IMR-90 (cell line): ENCODE measurements around the gene STAT6. TPM values are rescaled to one million over a fixed set of nuclear protein-coding genes. Genes with fewer than 3 reads are reported as not detected.

ENCODE experiments used
- ATAC-seq: fragments of 200-7000 bp; cut with Tn5 transposase; 2 replicates; pipeline ENCODE4 v1.9.1; 2020; ENCODE audit warnings: low read depth, mild to moderate bottlenecking, moderate library complexity
- BruUV-seq: library from RNA; stranded (reverse); fragments of 400-500 nt; replicated peaks from 2 replicates; lab custom pipeline; 2021; lab: Mats Ljungman, UMichigan
- CTCF ChIA-PET: fragments of 300-600 bp; formaldehyde crosslinking; extraction: SDS; loops from one replicate; lab custom pipeline; 2021; ENCODE audit warnings: antibody characterized with exemption; lab: Yijun Ruan, JAX
- POLR2A ChIA-PET: fragments of 300-600 bp; sonication (Branson Sonifier 250); formaldehyde crosslinking; loops from one replicate; lab custom pipeline; 2022; ENCODE audit warnings: antibody characterized with exemption; ENCODE audit not compliant: unreplicated experiment; lab: Charles Lee
- DNase-seq: peaks from one replicate; pipeline ENCODE4 v3.0.0; 2013
- H2AFZ ChIP-seq: replicated peaks from 2 replicates; pipeline ENCODE3; 2013; ENCODE audit warnings: low read length, mild to moderate bottlenecking; ENCODE audit not compliant: poor library complexity
- H2AK5ac ChIP-seq: 2 replicates; pipeline ENCODE4 v1.6.1; 2013; ENCODE audit warnings: low read depth, low read length, inconsistent platforms
- H2AK9ac ChIP-seq: replicated peaks from 2 replicates; pipeline ENCODE3; 2013; ENCODE audit warnings: mild to moderate bottlenecking, low read depth, low read length, moderate library complexity; ENCODE audit not compliant: poor library complexity
- H2BK120ac ChIP-seq: 2 replicates; pipeline ENCODE4 v1.6.1; 2013; ENCODE audit warnings: low read depth, low read length, inconsistent platforms
- H2BK15ac ChIP-seq: 3 replicates; pipeline ENCODE4 v1.6.1; 2013; ENCODE audit warnings: low read depth, low read length, inconsistent platforms
- H2BK20ac ChIP-seq: 2 replicates; pipeline ENCODE4 v1.6.1; 2013; ENCODE audit warnings: low read depth, mild to moderate bottlenecking, inconsistent platforms, low read length, moderate library complexity
- H2BK5ac ChIP-seq: 2 replicates; pipeline ENCODE4 v1.6.1; 2013; ENCODE audit warnings: mild to moderate bottlenecking, low read depth, low read length, inconsistent platforms; ENCODE audit not compliant: poor library complexity, severe bottlenecking
- H3K14ac ChIP-seq: replicated peaks from 2 replicates; pipeline ENCODE4 v1.6.1; 2013; ENCODE audit warnings: low read depth, low read length, inconsistent platforms
- H3K18ac ChIP-seq: 2 replicates; pipeline ENCODE4 v1.6.1; 2013; ENCODE audit warnings: low read depth, low read length, control low read depth
- H3K23ac ChIP-seq: 2 replicates; pipeline ENCODE4 v1.6.1; 2013; ENCODE audit warnings: low read depth, low read length, inconsistent platforms
- H3K27ac ChIP-seq: 2 replicates; pipeline ENCODE4 v1.5.1; 2013; ENCODE audit warnings: mild to moderate bottlenecking, control low read depth, low read length; ENCODE audit not compliant: insufficient read depth
- H3K27me3 ChIP-seq: 2 replicates; pipeline ENCODE4 v1.6.1; 2013; ENCODE audit warnings: low read length; ENCODE audit not compliant: control insufficient read depth, insufficient read depth
- H3K36me3 ChIP-seq: 2 replicates; pipeline ENCODE4 v1.6.1; 2013; ENCODE audit warnings: low read length, mixed read lengths; ENCODE audit not compliant: control insufficient read depth, insufficient read depth
- H3K4ac ChIP-seq: 2 replicates; pipeline ENCODE4 v1.6.1; 2013; ENCODE audit warnings: low read depth, low read length, inconsistent platforms
- H3K4me1 ChIP-seq: 2 replicates; pipeline ENCODE4 v1.6.1; 2013; ENCODE audit warnings: low read length, mixed read lengths; ENCODE audit not compliant: control insufficient read depth, insufficient read depth
- H3K4me2 ChIP-seq: 2 replicates; pipeline ENCODE4 v1.6.1; 2013; ENCODE audit warnings: low read depth, mild to moderate bottlenecking, control low read depth, low read length, moderate library complexity
- H3K4me3 ChIP-seq: 2 replicates; pipeline ENCODE4 v1.5.1; 2013; ENCODE audit warnings: low read depth, mild to moderate bottlenecking, control low read depth, low read length, moderate library complexity; ENCODE audit not compliant: insufficient read depth
- H3K56ac ChIP-seq: 2 replicates; pipeline ENCODE4 v1.6.1; 2013; ENCODE audit warnings: low read length, inconsistent platforms; ENCODE audit not compliant: insufficient read depth; ENCODE audit errors: extremely low read depth
- H3K79me1 ChIP-seq, 2 experiments: 2 replicates each; pipeline ENCODE4 v1.6.1; 2013; ENCODE audit warnings: low read length in 2 of 2, inconsistent platforms in 1 of 2, low read depth in 1 of 2
- H3K9ac ChIP-seq: 2 replicates; pipeline ENCODE4 v1.6.1; 2013; ENCODE audit warnings: low read depth, low read length, control low read depth
- H3K9me1 ChIP-seq: 2 replicates; pipeline ENCODE4 v1.6.1; 2013; ENCODE audit warnings: low read length, inconsistent platforms; ENCODE audit not compliant: insufficient read depth
- H3K9me3 ChIP-seq: 2 replicates; pipeline ENCODE4 v1.6.1; 2013; ENCODE audit warnings: low read length; ENCODE audit not compliant: control insufficient read depth, insufficient read depth
- H4K20me1 ChIP-seq: 2 replicates; pipeline ENCODE4 v1.6.1; 2013; ENCODE audit warnings: low read length, inconsistent platforms; ENCODE audit not compliant: insufficient read depth
- H4K5ac ChIP-seq: 2 replicates; pipeline ENCODE4 v1.6.1; 2013; ENCODE audit warnings: mild to moderate bottlenecking, low read depth, low read length, control low read depth
- H4K8ac ChIP-seq, 2 experiments: 2 replicates each; pipeline ENCODE4 v1.6.1; 2013; ENCODE audit warnings: low read depth in 2 of 2, low read length in 2 of 2, control low read depth in 1 of 2, inconsistent platforms in 1 of 2
- H4K91ac ChIP-seq: 2 replicates; pipeline ENCODE4 v1.6.1; 2013; ENCODE audit warnings: low read depth, low read length, inconsistent platforms; ENCODE audit not compliant: insufficient read depth
- BHLHE40 ChIP-seq: fragments of 150-350 bp; IDR thresholded peaks from 2 replicates; pipeline ENCODE4 v1.6.1; 2016; ENCODE audit warnings: mild to moderate bottlenecking, low read depth, low read length
- CEBPB ChIP-seq: IDR thresholded peaks from 2 replicates; pipeline ENCODE4 v1.6.1; 2012; ENCODE audit warnings: low read depth, low read length, improper control_type of control experiment
- CHD1 ChIP-seq: IDR thresholded peaks from 2 replicates; pipeline ENCODE4 v1.6.1; 2012; ENCODE audit warnings: low read depth, low read length, improper control_type of control experiment
- CTCF ChIP-seq: conservative IDR thresholded peaks from 2 replicates; pipeline ENCODE4 v1.5.1; 2012; ENCODE audit warnings: mild to moderate bottlenecking, low read depth, low read length, improper control_type of control experiment
- ELK1 ChIP-seq: fragments of 150-350 bp; IDR thresholded peaks from 2 replicates; pipeline ENCODE4 v1.6.1; 2016; ENCODE audit warnings: low read depth, mild to moderate bottlenecking, low read length, moderate library complexity, borderline replicate concordance
- FOS ChIP-seq: fragments of 150-350 bp; IDR thresholded peaks from 2 replicates; pipeline ENCODE4 v1.6.1; 2016; ENCODE audit warnings: low read depth, low read length
- MAFK ChIP-seq: IDR thresholded peaks from 2 replicates; pipeline ENCODE4 v1.6.1; 2012; ENCODE audit warnings: low read depth, low read length, improper control_type of control experiment
- MAZ ChIP-seq: IDR thresholded peaks from 2 replicates; pipeline ENCODE4 v1.6.1; 2012; ENCODE audit warnings: low read depth, mild to moderate bottlenecking, low read length, improper control_type of control experiment, moderate library complexity, borderline replicate concordance
- MXI1 ChIP-seq: IDR thresholded peaks from 2 replicates; pipeline ENCODE4 v1.6.1; 2012; ENCODE audit warnings: low read depth, mild to moderate bottlenecking, low read length, moderate library complexity, borderline replicate concordance
- NFE2L2 ChIP-seq: fragments of 150-350 bp; IDR thresholded peaks from 2 replicates; pipeline ENCODE4 v1.6.1; 2016; ENCODE audit warnings: low read depth, mild to moderate bottlenecking, low read length
- POLR2A ChIP-seq: IDR thresholded peaks from 2 replicates; pipeline ENCODE4 v1.6.1; 2012; ENCODE audit warnings: mild to moderate bottlenecking, low read depth, low read length
- RAD21 ChIP-seq: IDR thresholded peaks from 2 replicates; pipeline ENCODE4 v1.6.1; 2012; ENCODE audit warnings: low read length, improper control_type of control experiment
- RCOR1 ChIP-seq: IDR thresholded peaks from 2 replicates; pipeline ENCODE4 v1.6.1; 2012; ENCODE audit warnings: mild to moderate bottlenecking, low read length, improper control_type of control experiment; ENCODE audit not compliant: insufficient replicate concordance
- RFX5 ChIP-seq: IDR thresholded peaks from 2 replicates; pipeline ENCODE4 v1.8.0; 2012; ENCODE audit warnings: low read depth, mild to moderate bottlenecking, low read length, moderate library complexity
- SMC3 ChIP-seq: fragments of 150-350 bp; IDR thresholded peaks from 2 replicates; pipeline ENCODE4 v1.6.1; 2016; ENCODE audit warnings: low read depth, mild to moderate bottlenecking, antibody characterized with exemption, low read length, moderate library complexity
- USF2 ChIP-seq: fragments of 150-350 bp; IDR thresholded peaks from 2 replicates; pipeline ENCODE4 v1.6.1; 2017; ENCODE audit warnings: mild to moderate bottlenecking, antibody characterized with exemption, low read length, low read depth
- WGBS, 2 experiments: methylation state at CpG; one replicate each; pipeline versions ENCODE4 v1.1.5 to v1.1.7; 2013; ENCODE audit warnings: missing lambda C conversion rate in 2 of 2; ENCODE audit not compliant: insufficient read length in 1 of 2; ENCODE audit errors: extremely low coverage in 2 of 2; 5-methylcytosine and 5-hydroxymethylcytosine counted together
- dilution Hi-C: fragments of 300-500 bp; cut with HindIII; formaldehyde crosslinking; loops from one replicate; pipeline ENCODE4 v1.14.3; 2018; ENCODE audit warnings: low sequenced_read_pairs; ENCODE audit not compliant: unreplicated experiment
- in situ Hi-C: fragments of 300-500 bp; cut with MboI; formaldehyde crosslinking; loops from 3 replicates; pipeline ENCODE4 v1.14.3; 2019; ENCODE audit warnings: low sequenced_read_pairs, inconsistent platforms, mixed read lengths
- intact Hi-C: fragments of 100-400 bp; cut with micrococcal nuclease; formaldehyde crosslinking; loops from 2 replicates; pipeline ENCODE4 v1.10.0; 2022
- polyA plus RNA-seq, 3 experiments: library from polyadenylated mRNA; depleted of rRNA; stranded (reverse); fragments of >200 nt; gene quantifications; 2 replicates each; pipeline ENCODE4 v1.2.3, GENCODE V29; 2012; ENCODE audit warnings: low replicate concordance in 1 of 3
- total RNA-seq: library from RNA; depleted of rRNA; stranded (reverse); fragments of >200 nt; gene quantifications from 2 replicates; pipeline ENCODE4 v1.2.3, GENCODE V29; 2012

Gene STAT6
- total and polyA plus RNA-seq, 2 of the 4 experiments (the other 2 are of a cell fraction): 43.4 to 96.9 TPM

GRCh38 chr12:57097554-57097835 is 13.7 kb downstream of the STAT6 start:
- Histone ChIP-seq H3K14ac (no peak overlapping the region), H2BK15ac (no peak overlapping the region), H2AFZ (no peak overlapping the region), H3K9me1 (peaks cover 16% of the 10 kb centered on the region), H3K4ac (no peak overlapping the region), H4K8ac (no peak overlapping the region), H4K5ac (no peak overlapping the region), H3K4me2 (no peak overlapping the region), H3K18ac (no peak overlapping the region), H4K91ac (no peak overlapping the region), H2AK9ac (no peak overlapping the region), H3K23ac (no peak overlapping the region), H3K56ac (no peak overlapping the region), H3K4me3 (no peak overlapping the region), H3K27me3 (no peaks in the 10 kb centered on the region), H3K27ac (no peak overlapping the region), H4K20me1 (peaks cover 40% of the 10 kb centered on the region), H2BK120ac (no peak overlapping the region), H2AK5ac (no peak overlapping the region), H2BK5ac (no peak overlapping the region), H3K79me1 (peaks cover 13 to 53% of the 10 kb centered on the region in 2 experiments), H3K9me3 (no peaks in the 10 kb centered on the region), H2BK20ac (no peak overlapping the region), H3K4me1 (peaks cover 28% of the 10 kb centered on the region), H3K36me3 (peaks cover 68% of the 10 kb centered on the region), H3K9ac (no peak overlapping the region)
- ChIA-PET CTCF (interaction anchor here (0.7 kb wide), 1 partner anchor 10 kb away, joined by 3 read pairs; no protein-coding TSS in a partner anchor), POLR2A (interaction anchor here (1.3 to 2.1 kb wide), 2 partner anchors 9 to 14 kb away, joined by 5 to 6 read pairs; partner anchors contain the start of gene STAT6)
- 87% methylated on average over 3 of the region's 8 CpGs; no CpG with 5 or more reads in 1 of the 2 experiments for WGBS, 2 experiments
- in situ Hi-C loops (no loop called here), dilution Hi-C loops (no loop called here), intact Hi-C loops (no loop called here)
- TF ChIP-seq ELK1 (no peak), MXI1 (no peak), MAFK (no peak), MAZ (no peak), NFE2L2 (no peak), CEBPB (no peak), FOS (no peak), RAD21 (no peak), POLR2A (no peak), USF2 (no peak), SMC3 (no peak), CHD1 (no peak), RCOR1 (no peak), BHLHE40 (no peak), CTCF (no peak), RFX5 (no peak)
- no TSS peak for BruUV-seq
- ATAC-seq: no peak
- DNase-seq: no peak
